ENCODE measurements around the gene EPB41L2. TPM values are rescaled to one million over a fixed set of nuclear protein-coding genes. Genes with fewer than 3 reads are reported as not detected.

Gene EPB41L2
- total and polyA plus RNA-seq, 3 experiments from 2014 or later: 4.6 to 30.9 (median 27.2) TPM

DNA sequence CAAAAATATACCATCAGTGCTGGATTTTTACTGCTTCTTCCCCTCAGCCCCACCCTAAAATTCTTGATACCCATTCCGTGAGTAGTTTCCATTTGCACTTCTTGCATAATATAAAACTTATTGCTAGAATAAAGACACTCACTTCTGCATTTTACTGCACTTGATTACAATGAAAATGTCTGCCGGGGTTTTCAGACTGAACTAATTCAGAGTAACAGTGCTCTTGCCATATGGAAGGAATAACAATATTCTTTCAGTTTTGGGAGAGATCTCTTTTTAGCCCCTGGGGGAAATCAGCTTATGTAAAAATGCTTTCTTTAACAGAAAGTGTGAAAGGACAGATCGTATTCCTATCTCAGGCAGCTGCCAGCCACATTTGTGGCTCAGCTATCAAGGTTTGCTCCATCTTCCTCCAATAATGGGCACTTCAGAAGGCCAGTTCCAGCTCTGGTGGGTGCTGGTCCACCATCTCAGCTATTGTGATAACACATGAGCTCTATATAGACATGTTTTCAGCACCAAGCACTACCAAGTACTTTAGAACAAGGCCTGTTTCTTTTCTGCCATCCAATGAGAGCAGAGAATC lies 226.9 kb downstream of the EPB41L2 start:
- Mint-ChIP-seq H3K27me3 (no peaks in the 10 kb centered on the region), H3K9me3 (no peaks in the 10 kb centered on the region), H3K36me3 (peaks cover 0 to 2% (median 0%) of the 10 kb centered on the region in 3 donors), H3K27ac (no peak overlapping the region), H3K4me3 (no peak overlapping the region), H3K4me1 (no peaks in the 10 kb centered on the region)
- Histone ChIP-seq H3K36me3 (ENCODE audit: insufficient read depth, low read length) (no peaks in the 10 kb centered on the region), H3K9me3 (ENCODE audit: low read length) (no peaks in the 10 kb centered on the region), H3K27ac (ENCODE audit: low read depth, low read length) (no peak overlapping the region), H3K4me3 (ENCODE audit: low read length) (no peak overlapping the region), H3K27me3 (ENCODE audit: insufficient read depth, low read length, poor library complexity, severe bottlenecking) (no peaks in the 10 kb centered on the region), H3K4me1 (ENCODE audit: insufficient read depth, low read length) (no peaks in the 10 kb centered on the region)
- ChIA-PET CTCF (interaction anchor here (1.1 kb wide), 1 partner anchor 8 kb away, joined by 3 read pairs; no protein-coding TSS in a partner anchor), POLR2A (no interaction called here)
- DNase-seq: no peak

DNA sequence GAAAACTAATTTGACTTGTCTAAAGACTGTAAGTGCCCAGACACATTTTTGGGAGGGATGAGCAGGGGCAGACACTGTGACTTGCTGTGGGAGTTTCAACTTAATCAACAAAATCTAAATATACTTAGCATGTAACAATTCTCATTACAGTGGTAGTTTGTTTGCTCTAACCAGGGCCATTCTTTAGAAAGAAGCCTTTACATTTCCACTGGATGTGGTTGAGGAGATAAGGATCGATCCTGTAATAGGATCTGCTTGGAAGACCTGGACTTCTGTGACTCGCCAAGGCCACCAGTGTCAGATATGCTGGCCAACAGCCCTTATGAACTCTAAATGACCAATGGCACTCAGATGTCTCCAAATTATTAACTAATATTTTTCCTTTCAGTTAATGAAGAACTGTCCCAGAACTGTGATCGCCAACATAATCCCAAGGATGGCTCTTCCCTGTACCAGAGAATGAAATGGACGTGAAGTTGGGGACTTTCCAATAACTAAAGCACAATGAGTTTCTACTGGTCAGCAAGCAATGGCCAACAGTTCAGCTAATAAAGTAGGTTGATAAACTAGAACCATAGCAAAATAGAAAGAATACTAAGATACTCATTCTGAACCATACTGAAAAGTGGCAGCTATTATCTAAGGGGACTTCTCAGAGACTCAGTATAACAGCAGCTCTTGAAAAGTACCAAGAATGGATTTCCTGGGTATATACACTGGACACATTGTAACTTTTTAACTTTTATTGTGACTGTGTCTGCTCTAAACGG lies 228.4 kb downstream of the EPB41L2 start:
- H3K36me3 ChIP-seq (ENCODE audit: insufficient read depth, low read length): no peaks in the 10 kb centered on the region
- no peaks in the 10 kb centered on the region for H3K9me3 ChIP-seq (ENCODE audit: low read length)
- H3K27ac Mint-ChIP-seq: no peak overlapping the region
- peaks cover 0 to 2% (median 0%) of the 10 kb centered on the region in 3 donors for H3K36me3 Mint-ChIP-seq
- H3K27ac ChIP-seq (ENCODE audit: low read depth, low read length): no peak overlapping the region
- no peaks in the 10 kb centered on the region for H3K4me1 ChIP-seq (ENCODE audit: insufficient read depth, low read length)
- no peak for DNase-seq
- H3K27me3 ChIP-seq (ENCODE audit: insufficient read depth, low read length, poor library complexity, severe bottlenecking): no peaks in the 10 kb centered on the region
- no peaks in the 10 kb centered on the region for H3K9me3 Mint-ChIP-seq
- H3K4me3 ChIP-seq (ENCODE audit: low read length): no peak overlapping the region
- H3K4me3 Mint-ChIP-seq: no peak overlapping the region
- no peaks in the 10 kb centered on the region for H3K4me1 Mint-ChIP-seq
- ChIA-PET CTCF (interaction anchor here (1.3 kb wide), 1 partner anchor 9 kb away, joined by 4 read pairs; no protein-coding TSS in a partner anchor), POLR2A (no interaction called here)
- H3K27me3 Mint-ChIP-seq: no peaks in the 10 kb centered on the region

DNA sequence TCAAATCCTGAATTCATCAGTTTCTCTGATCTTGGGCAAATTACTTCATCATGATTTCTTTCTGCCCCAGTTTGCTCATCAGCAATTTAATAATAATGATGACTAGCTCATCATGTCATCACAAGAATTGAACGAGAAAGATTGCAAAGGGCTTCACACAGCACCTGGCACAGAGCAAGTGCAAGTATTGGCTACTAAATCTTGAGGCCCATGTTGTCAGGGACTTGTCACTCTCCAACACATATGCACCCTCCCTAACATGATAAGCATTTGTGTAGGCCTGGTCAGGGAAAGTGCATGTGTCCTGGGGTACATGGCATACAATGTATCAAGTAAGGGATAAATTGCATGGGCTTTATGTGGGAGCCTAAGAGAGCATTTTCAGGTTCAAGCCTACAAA lies 229.5 kb downstream of the EPB41L2 start:
- Mint-ChIP-seq H3K27me3 (no peaks in the 10 kb centered on the region), H3K4me3 (no peak overlapping the region)
- POLR2A ChIA-PET: no interaction called here

DNA sequence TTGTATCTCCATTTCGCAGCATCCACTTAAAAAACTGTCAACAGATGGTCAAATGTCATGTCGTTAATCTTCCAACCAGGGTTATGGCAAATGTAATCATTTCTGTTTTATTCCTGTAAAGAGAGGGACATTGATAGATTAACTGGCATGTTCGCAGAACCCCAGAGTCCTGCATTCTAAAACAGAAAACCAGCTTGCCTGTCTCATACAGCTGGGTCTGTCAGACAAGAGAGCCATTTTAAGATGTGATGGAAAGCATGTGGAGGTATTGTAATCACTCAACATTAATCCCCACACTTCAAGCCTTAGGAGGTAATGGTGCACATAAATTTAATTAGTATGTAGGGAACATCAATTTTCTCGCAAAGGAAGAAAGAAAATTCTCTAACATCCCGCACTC lies 231.4 kb downstream of the EPB41L2 start:
- no peaks in the 10 kb centered on the region for H3K9me3 Mint-ChIP-seq
- Histone ChIP-seq H3K27me3 (ENCODE audit: insufficient read depth, low read length, poor library complexity, severe bottlenecking) (no peaks in the 10 kb centered on the region), H3K36me3 (ENCODE audit: insufficient read depth, low read length) (no peaks in the 10 kb centered on the region), H3K27ac (ENCODE audit: low read depth, low read length) (no peak overlapping the region), H3K4me1 (ENCODE audit: insufficient read depth, low read length) (no peaks in the 10 kb centered on the region), H3K4me3 (ENCODE audit: low read length) (no peak overlapping the region), H3K9me3 (ENCODE audit: low read length) (no peaks in the 10 kb centered on the region)
- peaks cover 0 to 2% (median 0%) of the 10 kb centered on the region in 3 donors for H3K36me3 Mint-ChIP-seq
- ChIA-PET CTCF (no interaction called here), POLR2A (no interaction called here)
- H3K27ac Mint-ChIP-seq: no peak overlapping the region
- H3K27me3 Mint-ChIP-seq: peaks cover 0 to 2% of the 10 kb centered on the region in 2 donors
- no peak for DNase-seq
- H3K4me3 Mint-ChIP-seq: no peak overlapping the region
- no peaks in the 10 kb centered on the region for H3K4me1 Mint-ChIP-seq

More for the DNA sequence above, 229.5 kb downstream of the EPB41L2 start:
- H3K4me3 ChIP-seq (ENCODE audit: low read length): no peak overlapping the region
- H3K9me3 ChIP-seq (ENCODE audit: low read length): no peaks in the 10 kb centered on the region
- Mint-ChIP-seq H3K27ac (no peak overlapping the region), H3K36me3 (peaks cover 0 to 2% (median 0%) of the 10 kb centered on the region in 3 donors), H3K9me3 (no peaks in the 10 kb centered on the region), H3K4me1 (no peaks in the 10 kb centered on the region)
- H3K36me3 ChIP-seq (ENCODE audit: insufficient read depth, low read length): no peaks in the 10 kb centered on the region
- H3K4me1 ChIP-seq (ENCODE audit: insufficient read depth, low read length): no peaks in the 10 kb centered on the region
- no peaks in the 10 kb centered on the region for H3K27me3 ChIP-seq (ENCODE audit: insufficient read depth, low read length, poor library complexity, severe bottlenecking)
- DNase-seq: no peak
- CTCF ChIA-PET: interaction anchor here (0.7 to 1.3 kb wide), 3 partner anchors 10 to 135 kb away, joined by 3 to 4 read pairs (median 3); no protein-coding TSS in a partner anchor
- no peak overlapping the region for H3K27ac ChIP-seq (ENCODE audit: low read depth, low read length)

GRCh38 chr6:130829333-130829910 lies 233.6 kb downstream of the EPB41L2 start:
- Histone ChIP-seq H3K9me3 (ENCODE audit: low read length) (no peaks in the 10 kb centered on the region), H3K4me3 (ENCODE audit: low read length) (no peak overlapping the region), H3K27me3 (ENCODE audit: insufficient read depth, low read length, poor library complexity, severe bottlenecking) (no peaks in the 10 kb centered on the region), H3K4me1 (ENCODE audit: insufficient read depth, low read length) (no peaks in the 10 kb centered on the region), H3K36me3 (ENCODE audit: insufficient read depth, low read length) (no peaks in the 10 kb centered on the region), H3K27ac (ENCODE audit: low read depth, low read length) (no peak overlapping the region)
- Mint-ChIP-seq H3K36me3 (peaks cover 0 to 2% (median 0%) of the 10 kb centered on the region in 3 donors), H3K27me3 (peaks cover 0 to 3% of the 10 kb centered on the region in 2 donors), H3K9me3 (no peaks in the 10 kb centered on the region), H3K4me1 (peaks cover 5 to 7% (median 5%) of the 10 kb centered on the region in 3 donors), H3K4me3 (no peak overlapping the region), H3K27ac (no peak overlapping the region)
- ChIA-PET CTCF (no interaction called here), POLR2A (no interaction called here)
- no peak for DNase-seq

GRCh38 chr6:130827247-130828149 lies 235.5 kb downstream of the EPB41L2 start, which contains the start of gene SMLR1:
TSS of gene SMLR1 (plus strand) at chr6:130827406. CDS start at chr6:130827414, 8 bp downstream.
- CTCF ChIA-PET: interaction anchor here (1.5 kb wide), 1 partner anchor 545 kb away, joined by 3 read pairs; no protein-coding TSS in a partner anchor
- peaks cover 5 to 7% (median 5%) of the 10 kb centered on the region in 3 donors for H3K4me1 Mint-ChIP-seq

GRCh38 chr6:130826442-130827246 lies 236.4 kb downstream of the EPB41L2 start:
- Histone ChIP-seq H3K36me3 (ENCODE audit: insufficient read depth, low read length) (no peaks in the 10 kb centered on the region), H3K27ac (ENCODE audit: low read depth, low read length) (no peak overlapping the region), H3K4me1 (ENCODE audit: insufficient read depth, low read length) (no peaks in the 10 kb centered on the region), H3K4me3 (ENCODE audit: low read length) (no peak overlapping the region), H3K9me3 (ENCODE audit: low read length) (no peaks in the 10 kb centered on the region), H3K27me3 (ENCODE audit: insufficient read depth, low read length, poor library complexity, severe bottlenecking) (no peaks in the 10 kb centered on the region)
- peaks cover 0 to 3% of the 10 kb centered on the region in 2 donors for H3K27me3 Mint-ChIP-seq
- H3K4me1 Mint-ChIP-seq: peaks cover 5 to 7% (median 5%) of the 10 kb centered on the region in 3 donors
- H3K27ac Mint-ChIP-seq: no peak overlapping the region
- ChIA-PET CTCF (interaction anchor here (1.5 kb wide), 1 partner anchor 544 kb away, joined by 3 read pairs; no protein-coding TSS in a partner anchor), POLR2A (no interaction called here)
- peaks cover 0 to 2% (median 0%) of the 10 kb centered on the region in 3 donors for H3K36me3 Mint-ChIP-seq
- DNase-seq: no peak
- H3K4me3 Mint-ChIP-seq: no peak overlapping the region
- H3K9me3 Mint-ChIP-seq: no peaks in the 10 kb centered on the region

More at GRCh38 chr6:130827247-130828149, 235.5 kb downstream of the EPB41L2 start, which contains the start of gene SMLR1:
- H3K4me3 Mint-ChIP-seq: no peak within 1 kb of the TSS
- H3K4me3 ChIP-seq (ENCODE audit: low read length): no peak within 1 kb of the TSS
- peaks cover 0 to 2% (median 0%) of the 10 kb centered on the region in 3 donors for H3K36me3 Mint-ChIP-seq
- no peaks in the 10 kb centered on the region for H3K27me3 ChIP-seq (ENCODE audit: insufficient read depth, low read length, poor library complexity, severe bottlenecking)
- H3K27ac ChIP-seq (ENCODE audit: low read depth, low read length): no peak within 1 kb of the TSS
- no peaks in the 10 kb centered on the region for H3K9me3 Mint-ChIP-seq
- H3K9me3 ChIP-seq (ENCODE audit: low read length): no peaks in the 10 kb centered on the region
- H3K4me1 ChIP-seq (ENCODE audit: insufficient read depth, low read length): no peaks in the 10 kb centered on the region
- no peak within 1 kb of the TSS for H3K27ac Mint-ChIP-seq
- H3K27me3 Mint-ChIP-seq: peaks cover 0 to 3% of the 10 kb centered on the region in 2 donors
- H3K36me3 ChIP-seq (ENCODE audit: insufficient read depth, low read length): no peaks in the 10 kb centered on the region
- DNase-seq: no peak
- POLR2A ChIA-PET: no interaction called here

Data from CD8-positive, alpha-beta memory T cell (primary cell).